NCI-H1105 treated with DMSO at 0.1 percent for 48 hours (cell line): ENCODE data around the gene CYP11A1.

Experiments used
- DNase-seq: peaks from one replicate; lab custom pipeline; 2025; lab: John Stamatoyannopoulos, UW

Gene CYP11A1

DNA sequence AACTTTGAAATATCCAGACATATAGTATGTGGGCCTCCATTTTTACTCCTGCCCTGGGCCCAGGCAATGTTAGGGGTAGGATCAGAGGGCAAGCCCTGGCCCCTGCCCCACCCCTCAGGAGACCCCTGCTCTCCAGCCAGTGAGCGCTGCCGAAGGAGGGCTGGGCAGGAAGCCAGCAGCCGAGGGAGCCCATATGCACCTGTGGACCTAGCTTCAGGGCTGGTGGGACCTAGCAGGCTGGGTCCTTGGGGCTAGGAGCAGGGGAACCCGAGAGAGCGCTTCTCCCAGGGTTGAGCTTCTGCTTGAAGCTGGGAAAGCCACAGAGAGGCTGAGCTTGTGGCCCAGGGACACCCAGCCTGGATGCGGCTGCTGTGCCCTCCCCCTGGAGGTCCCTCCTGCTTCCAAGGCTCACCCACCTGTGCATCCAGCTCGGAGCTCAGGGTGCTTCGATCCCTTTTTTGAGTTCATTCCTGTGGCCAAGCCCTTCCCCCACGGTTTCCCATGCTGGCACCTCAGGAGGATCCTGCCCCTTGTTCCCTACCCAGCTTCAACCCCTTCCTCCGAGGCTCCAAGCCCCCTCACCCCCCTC lies 21.0 kb upstream of the CYP11A1 start:
- DNase-seq: no peak

GRCh38 chr15:74387621-74388362 lies 20.3 kb upstream of the CYP11A1 start:
- no peak for DNase-seq

- no peak for DNase-seq
These were observed 19.7 kb upstream of the CYP11A1 start for GRCh38 chr15:74387141-74387541.

DNA sequence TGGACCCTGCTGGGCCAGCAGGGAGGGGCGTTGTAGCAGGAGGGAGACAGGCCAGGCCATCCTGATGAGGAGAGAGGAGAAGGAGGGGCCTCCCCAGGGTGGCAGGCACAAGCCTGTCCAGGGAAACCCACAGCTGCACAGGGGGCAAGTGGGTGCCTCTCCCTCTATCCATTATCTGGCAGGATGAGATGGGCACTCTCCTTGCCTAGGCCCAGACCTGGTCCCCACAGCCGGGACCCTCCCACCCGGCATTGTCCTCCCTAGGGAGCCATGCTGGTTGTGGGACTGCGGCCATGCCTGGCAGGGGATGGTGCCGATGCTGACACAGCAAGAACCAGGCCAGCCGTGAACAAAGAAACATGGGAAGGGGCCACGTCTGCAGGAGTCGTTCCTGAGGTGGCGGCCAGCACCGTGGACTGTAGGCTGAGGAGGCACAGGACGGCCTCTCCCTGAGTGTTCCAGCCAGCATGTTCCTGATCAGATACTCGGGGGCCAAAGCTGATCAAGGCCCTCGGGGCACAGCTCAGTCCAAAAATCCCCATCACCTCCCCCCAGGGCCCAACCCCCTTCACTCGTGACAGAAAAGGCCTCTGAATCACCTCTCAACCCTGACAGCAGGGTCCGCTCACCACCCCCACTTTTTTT lies 19.2 kb upstream of the CYP11A1 start:
- no peak for DNase-seq

DNA sequence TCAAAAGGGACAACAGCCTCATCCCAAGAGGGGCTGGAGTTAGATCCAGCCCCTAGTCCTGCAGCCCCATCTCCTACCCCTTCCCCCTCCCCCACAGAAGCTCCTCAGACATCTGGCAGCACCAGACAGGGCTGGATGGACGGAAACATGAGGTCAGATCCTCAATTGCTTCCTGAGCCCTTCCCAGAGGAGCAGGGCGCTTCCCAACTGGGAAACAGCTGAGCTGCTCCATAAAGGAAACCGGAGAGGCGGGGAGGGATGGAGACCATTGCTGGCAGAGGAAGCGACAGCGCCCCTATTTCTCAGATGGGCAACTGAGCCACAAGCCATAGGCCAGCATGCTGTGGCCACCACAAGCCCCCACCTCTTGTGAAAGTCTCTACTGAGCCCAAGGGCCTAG lies 18.3 kb upstream of the CYP11A1 start:
- no peak for DNase-seq

DNA sequence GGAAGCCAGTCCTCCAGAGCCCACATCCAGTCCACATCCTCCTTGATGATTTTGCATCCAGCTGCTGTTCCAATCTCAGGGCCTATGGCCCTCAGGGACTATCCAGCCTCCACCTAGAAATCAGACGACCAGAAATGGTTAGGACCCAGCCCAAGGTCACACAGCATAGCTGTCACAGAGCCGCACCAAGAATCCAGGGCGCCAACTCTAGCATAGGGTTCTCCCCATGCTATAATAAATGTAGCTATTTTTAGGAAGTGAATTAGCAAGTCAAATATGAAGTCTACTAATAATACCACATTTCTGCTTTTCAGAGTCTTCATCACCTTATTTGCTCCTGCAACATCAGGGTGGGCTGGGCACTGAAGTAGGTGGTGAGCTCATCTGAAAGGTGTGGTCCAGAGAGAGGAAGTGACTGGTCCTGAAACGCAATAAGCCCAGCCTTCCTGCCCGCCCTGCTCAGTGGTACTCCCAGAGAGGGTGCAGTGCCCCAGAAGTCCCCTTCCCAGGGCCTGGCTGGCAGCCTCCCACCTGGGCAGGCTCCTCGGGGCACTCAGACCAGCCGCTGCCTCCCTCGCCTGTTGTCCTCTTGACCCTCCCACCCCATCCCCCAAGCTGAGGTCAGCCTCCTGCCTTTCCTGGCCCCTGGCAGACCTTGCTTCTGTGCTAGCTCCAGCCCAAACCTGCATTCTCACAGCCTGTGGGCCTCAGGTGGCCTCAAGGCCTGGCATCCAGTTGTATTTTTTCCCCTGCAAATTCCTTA lies 17.6 kb upstream of the CYP11A1 start:
- DNase-seq: no peak

DNA sequence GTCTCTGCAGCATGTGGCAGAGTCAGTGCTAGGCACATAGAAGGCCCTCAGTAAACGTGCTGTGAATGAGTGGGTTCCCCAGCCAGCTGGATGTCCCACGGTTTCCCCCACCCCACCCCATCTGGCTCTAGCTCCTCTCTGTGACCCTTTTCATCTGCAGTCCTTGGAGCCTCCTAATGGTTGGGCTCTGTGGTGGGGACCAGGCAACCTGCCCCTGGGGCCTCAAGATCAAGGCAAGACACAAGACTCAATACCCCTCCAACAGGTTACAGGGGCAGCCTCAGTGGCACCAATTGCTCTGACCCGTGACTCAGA lies 17.1 kb upstream of the CYP11A1 start:
- DNase-seq: no peak

DNA sequence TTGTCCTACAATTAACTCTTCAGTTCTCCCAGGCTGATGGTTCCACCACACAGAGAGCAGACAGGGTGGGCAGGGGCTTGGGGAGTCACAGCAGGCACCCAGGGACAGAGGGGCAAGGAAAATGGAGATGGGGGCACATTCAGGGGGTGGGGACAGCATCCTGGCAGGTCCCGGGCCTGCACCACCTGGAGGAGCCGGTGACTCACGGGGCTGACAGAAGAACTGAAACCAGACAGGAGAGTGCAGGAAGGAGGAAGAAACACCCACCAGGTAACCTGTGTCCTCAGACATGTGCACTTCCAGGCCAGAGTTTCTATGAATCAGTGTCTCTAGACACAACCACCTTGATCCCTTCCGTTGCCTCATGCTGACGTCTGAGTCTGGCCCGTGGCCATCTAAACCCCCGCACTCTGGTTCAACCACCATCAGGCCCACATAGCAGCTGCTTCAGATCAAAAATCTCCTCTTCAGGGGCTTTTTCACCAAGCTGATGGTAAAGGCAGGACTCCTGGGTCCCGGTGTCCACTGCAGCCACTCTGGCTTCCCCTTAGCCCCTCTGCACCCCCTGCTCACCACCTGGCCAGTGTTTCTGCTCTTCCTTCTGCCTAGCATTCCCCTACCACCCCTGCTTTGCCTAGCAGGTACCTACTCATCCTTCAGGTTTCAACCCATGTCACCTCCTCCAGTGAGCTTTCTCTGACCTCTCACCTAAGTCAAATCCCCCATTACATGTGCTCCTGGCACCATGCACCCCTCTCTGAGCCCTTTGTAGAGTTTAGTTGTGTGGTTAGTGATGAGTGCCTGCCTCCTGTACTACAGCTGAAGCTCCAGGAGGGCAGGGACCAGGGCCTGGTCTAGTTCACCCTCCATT lies 16.5 kb upstream of the CYP11A1 start:
- DNase-seq: no peak

- DNase-seq: no peak
These were observed 15.8 kb upstream of the CYP11A1 start for GRCh38 chr15:74383286-74383685.

DNA sequence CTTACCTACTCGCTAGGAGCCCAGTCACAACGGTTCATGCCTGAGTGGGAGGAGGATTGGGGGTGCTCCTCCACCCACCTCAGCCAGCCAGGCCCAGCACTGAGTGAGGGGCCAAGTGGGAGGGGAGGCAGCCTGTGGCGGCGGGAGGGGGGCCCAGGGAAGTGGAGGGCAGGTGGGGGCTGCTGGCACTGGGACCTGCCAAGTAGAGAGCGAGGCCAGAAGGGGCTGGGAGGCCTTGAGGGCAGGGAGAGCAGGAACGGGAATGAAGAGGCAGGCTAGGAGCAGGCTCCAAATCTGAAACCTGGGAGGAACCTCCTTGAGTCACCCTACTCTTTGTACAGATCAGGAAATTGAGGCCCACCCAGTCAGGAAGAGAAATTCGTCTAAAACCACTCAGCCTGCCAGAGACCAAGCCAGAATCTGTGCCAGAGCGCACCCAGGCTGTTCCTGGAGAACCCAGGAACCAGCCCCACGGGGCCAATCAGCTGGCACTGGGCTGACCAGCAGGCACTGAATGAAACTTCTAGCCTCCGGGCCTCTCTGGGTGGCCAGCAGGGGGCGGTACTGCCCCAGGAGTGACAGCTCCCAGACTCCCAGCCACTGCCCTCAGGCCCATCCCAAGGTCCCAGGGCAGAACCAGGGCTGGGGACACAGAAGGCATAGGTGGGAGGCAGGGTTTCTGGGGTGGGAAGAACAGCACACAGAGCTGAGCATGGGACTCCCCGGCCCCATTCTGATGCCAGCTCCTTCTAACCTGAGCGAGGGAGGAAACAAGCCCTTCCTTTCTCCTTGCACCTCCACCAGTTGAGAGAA lies 14.8 kb upstream of the CYP11A1 start:
- peak; percentile 36 for DNase-seq

DNA sequence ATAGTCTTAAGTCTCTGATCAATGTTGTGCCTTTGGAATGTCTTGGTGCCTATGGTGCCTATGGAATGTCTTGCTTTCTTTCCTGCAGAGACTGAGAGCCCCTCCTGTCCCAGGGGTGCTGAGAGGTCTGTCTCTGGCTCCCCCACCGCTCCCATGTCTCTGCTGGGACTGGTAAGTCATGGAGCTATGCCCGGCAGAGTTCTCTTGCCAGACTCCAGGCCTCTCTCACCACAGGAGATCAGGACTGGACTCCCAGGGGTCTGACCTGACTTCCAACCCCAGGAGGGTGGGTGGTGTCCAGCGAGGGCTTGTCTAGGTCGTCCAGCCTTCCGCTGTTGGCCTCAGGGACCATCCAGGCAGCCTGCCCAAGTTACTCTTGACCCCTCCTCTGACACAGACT lies 14.0 kb upstream of the CYP11A1 start:
- no peak for DNase-seq

DNA sequence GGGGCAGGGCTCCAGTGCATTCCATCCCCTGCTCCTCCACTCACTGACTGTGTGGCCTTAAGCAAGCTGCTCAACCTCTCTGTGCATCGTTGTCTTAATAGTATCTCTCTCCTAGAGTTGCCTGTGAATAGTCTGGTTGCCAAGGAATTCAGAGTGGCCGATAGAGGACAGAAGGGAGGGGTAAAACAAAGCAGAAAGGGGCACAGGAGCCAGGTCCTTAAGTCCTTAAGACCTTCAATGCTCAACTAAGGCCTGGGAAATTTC lies 13.7 kb upstream of the CYP11A1 start:
- no peak for DNase-seq

DNA sequence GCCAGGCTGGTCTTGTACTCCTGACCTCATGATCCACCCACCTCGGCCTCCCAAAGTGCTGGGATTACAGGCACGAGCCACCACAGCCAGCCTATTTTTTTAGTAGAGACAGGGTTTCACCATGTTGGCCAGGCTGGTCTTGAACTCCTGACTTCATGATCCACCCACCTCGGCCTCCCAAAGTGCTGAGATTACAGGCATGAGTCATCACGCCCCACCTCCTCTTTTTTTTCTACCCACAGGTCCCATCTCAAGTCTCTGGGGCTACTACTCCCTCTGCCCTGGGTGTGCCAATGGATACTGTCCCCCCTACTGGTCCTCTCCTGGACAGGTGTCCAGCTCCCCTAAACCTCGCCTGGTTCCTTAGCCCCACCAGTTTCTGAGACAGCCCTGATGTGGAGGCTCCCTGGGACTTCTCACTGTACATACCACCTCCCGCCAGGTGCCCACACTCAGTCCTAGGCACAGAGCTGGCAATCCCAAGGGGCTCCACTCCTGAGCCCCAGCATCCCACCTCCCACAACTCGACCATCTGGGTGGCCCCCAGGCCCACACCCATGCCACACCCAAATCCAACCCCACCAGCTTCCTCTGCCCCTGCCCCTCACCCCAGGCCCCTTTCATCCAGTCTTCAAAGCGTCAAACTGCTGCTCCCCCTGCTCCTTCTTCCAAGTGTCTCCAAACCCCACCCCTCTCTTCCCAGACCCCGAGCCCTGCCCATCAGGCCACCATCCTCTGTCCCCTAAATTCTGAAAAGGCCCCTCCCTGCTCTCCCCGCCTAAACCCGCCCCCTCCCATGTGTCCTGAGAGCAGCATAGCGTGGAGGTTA lies 13.1 kb upstream of the CYP11A1 start:
- no peak for DNase-seq

- DNase-seq: no peak
These were observed 11.4 kb upstream of the CYP11A1 start for GRCh38 chr15:74378848-74379247.

GRCh38 chr15:74377831-74378766 lies 10.7 kb upstream of the CYP11A1 start:
- no peak for DNase-seq

GRCh38 chr15:74376825-74377581 lies 9.6 kb upstream of the CYP11A1 start:
- DNase-seq: peak; percentile 2

DNA sequence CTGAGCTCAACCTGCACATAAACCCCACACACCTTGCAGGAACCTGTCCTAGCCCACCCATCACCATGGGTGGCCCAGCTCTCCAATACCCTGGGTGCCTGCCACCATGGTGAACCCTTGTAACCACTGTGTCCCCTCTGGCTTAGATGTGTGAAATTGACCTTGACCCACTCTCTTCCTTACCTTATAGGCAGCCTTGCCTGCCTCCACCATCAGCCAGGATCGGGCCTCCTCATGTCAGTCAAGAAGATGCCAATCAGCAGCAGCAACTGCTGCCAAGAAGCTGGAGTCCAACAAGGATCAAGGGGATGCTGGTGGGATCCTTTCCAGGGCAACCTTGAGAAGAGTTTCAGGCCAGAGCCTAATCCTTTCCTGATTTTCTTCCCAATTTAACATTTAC lies 8.8 kb upstream of the CYP11A1 start:
- DNase-seq: no peak

- DNase-seq: peak; percentile 52
These were observed 7.9 kb upstream of the CYP11A1 start for GRCh38 chr15:74375303-74375693.
